OCI-LY7 (cell line): ENCODE results near the gene CAB39. TPM values are rescaled to one million over a fixed set of nuclear protein-coding genes. Genes with fewer than 3 reads are reported as not detected.

Experiments used
- BruUV-seq: library from RNA; stranded (reverse); fragments of 400-500 nt; replicated peaks from 2 replicates; lab custom pipeline; 2021; lab: Mats Ljungman, UMichigan
- CTCF ChIA-PET: fragments of 300-600 bp; sonication (Branson Sonifier 250); formaldehyde crosslinking; loops from one replicate; lab custom pipeline; 2022; ENCODE audit warnings: antibody characterized with exemption; ENCODE audit not compliant: unreplicated experiment; lab: Charles Lee
- POLR2A ChIA-PET: fragments of 300-600 bp; sonication (Branson Sonifier 250); formaldehyde crosslinking; loops from one replicate; lab custom pipeline; 2022; ENCODE audit warnings: antibody characterized with exemption; lab: Charles Lee
- DNase-seq: peaks from one replicate; pipeline ENCODE4 v3.0.0-alpha.2; 2015; ENCODE audit warnings: low spot score
- H2AFZ ChIP-seq: fragments of 200-600 bp; sonication (generic), shearing (Covaris generic); 2 replicates; pipeline ENCODE4 v1.6.1; 2014; ENCODE audit warnings: mild to moderate bottlenecking, antibody characterized with exemption, low read length, moderate library complexity
- H3K27ac ChIP-seq: fragments of 200-600 bp; sonication (generic); 2 replicates; pipeline ENCODE4 v1.5.1; 2014; ENCODE audit warnings: mixed run types, low read depth, mild to moderate bottlenecking, moderate library complexity, low read length, inconsistent platforms; ENCODE audit not compliant: poor library complexity, severe bottlenecking
- H3K36me3 ChIP-seq: fragments of 200-600 bp; sonication (generic); 2 replicates; pipeline ENCODE4 v1.6.1; 2014; ENCODE audit warnings: mild to moderate bottlenecking, antibody characterized with exemption, low read length, moderate library complexity, mixed read lengths; ENCODE audit not compliant: insufficient read depth
- H3K4me1 ChIP-seq: fragments of 200-600 bp; sonication (generic); 2 replicates; pipeline ENCODE4 v1.5.1; 2014; ENCODE audit warnings: mild to moderate bottlenecking, low read length; ENCODE audit not compliant: insufficient read depth, poor library complexity, severe bottlenecking
- H3K4me2 ChIP-seq: fragments of 200-600 bp; sonication (generic); 2 replicates; pipeline ENCODE4 v1.6.1; 2014; ENCODE audit warnings: mild to moderate bottlenecking, low read length
- H3K4me3 ChIP-seq: fragments of 200-600 bp; sonication (generic); 2 replicates; pipeline ENCODE4 v1.5.1; 2014; ENCODE audit warnings: mild to moderate bottlenecking, low read depth, low read length; ENCODE audit not compliant: poor library complexity, severe bottlenecking
- H3K79me2 ChIP-seq: fragments of 200-600 bp; sonication (generic); 2 replicates; pipeline ENCODE4 v1.6.1; 2016; ENCODE audit warnings: low read depth, mild to moderate bottlenecking, low read length, moderate library complexity, mixed read lengths; ENCODE audit not compliant: insufficient read depth
- H3K9me2 ChIP-seq: fragments of 200-600 bp; sonication (generic); 2 replicates; pipeline ENCODE4 v1.6.1; 2016; ENCODE audit warnings: mild to moderate bottlenecking, low read length, mixed read lengths; ENCODE audit not compliant: insufficient read depth
- H3K9me3 ChIP-seq: fragments of 200-600 bp; sonication (generic); 2 replicates; pipeline ENCODE4 v1.6.1; 2014; ENCODE audit warnings: mild to moderate bottlenecking, mixed run types, low read length, mixed read lengths
- H4K20me1 ChIP-seq: fragments of 200-600 bp; sonication (generic); 2 replicates; pipeline ENCODE4 v1.6.1; 2014; ENCODE audit warnings: mild to moderate bottlenecking, antibody characterized with exemption, low read length, moderate library complexity, mixed read lengths; ENCODE audit not compliant: insufficient read depth
- CTCF ChIP-seq: fragments of 200-600 bp; sonication (generic); conservative IDR thresholded peaks from 2 replicates; pipeline ENCODE4 v1.5.1; 2014; ENCODE audit warnings: mild to moderate bottlenecking, antibody characterized with exemption, low read length, moderate library complexity, mixed read lengths
- EZH2phosphoT487 ChIP-seq: fragments of 200-600 bp; sonication (generic); IDR thresholded peaks from 2 replicates; pipeline ENCODE4 v1.6.1; 2018; ENCODE audit warnings: low read depth, borderline replicate concordance, mild to moderate bottlenecking, mixed run types, antibody characterized with exemption, low read length, moderate library complexity, mixed read lengths
- intact Hi-C: fragments of 100-400 bp; cut with micrococcal nuclease; formaldehyde crosslinking; loops from one replicate; pipeline ENCODE4 v1.10.0; 2022; ENCODE audit not compliant: unreplicated experiment
- total RNA-seq, 2 experiments: library from RNA; depleted of rRNA in 1 of 2; stranded (reverse); fragments of >200 nt in 1 of 2; shearing (Covaris generic) in 1 of 2; gene quantifications; 2 replicates each; pipeline ENCODE4 v1.2.3, GENCODE V29; 2014 to 2022

The CAB39 gene
- total RNA-seq, 2 experiments from 2014 or later, result 39.3 to 53.4 TPM

GRCh38 chr2:230666885-230667712, 45.5 kb upstream of the CAB39 start:
- H3K4me2 ChIP-seq, result no peak overlapping the region

GRCh38 chr2:230668184-230668938, 44.3 kb upstream of the CAB39 start:
- TF ChIP-seq CTCF (0 out of 2 replicates have a peak, but pooled peaks have one; percentile 7), EZH2phosphoT487 (no peak)
- POLR2A ChIA-PET, result interaction anchor here (0.5 to 1.7 kb wide), 7 partner anchors 8 to 1026 kb away, joined by 3 to 10 read pairs (median 3); no protein-coding TSS in a partner anchor
- peak; percentile 37 for DNase-seq
- Histone ChIP-seq H3K27ac (no peak overlapping the region), H3K4me1 (peaks cover 25% of the 10 kb centered on the region), H3K4me3 (no peak overlapping the region), H3K9me3 (no peaks in the 10 kb centered on the region), H3K36me3 (no peaks in the 10 kb centered on the region), H2AFZ (peak overlapping the region; percentile 77), H4K20me1 (no peaks in the 10 kb centered on the region), H3K4me2 (peak overlapping the region; percentile 38), H3K79me2 (no peaks in the 10 kb centered on the region), H3K9me2 (no peaks in the 10 kb centered on the region)
- CTCF ChIA-PET, result interaction anchor here (0.6 kb wide), 1 partner anchor 129 kb away, joined by 3 read pairs; no protein-coding TSS in a partner anchor
- no TSS peak for BruUV-seq
- intact Hi-C loops, result loop anchor here (2.0 kb wide), 1 partner anchor 44 kb away; the partner anchor contains the start of gene CAB39

More at GRCh38 chr2:230666885-230667712, 45.5 kb upstream of the CAB39 start:
- H3K4me1 ChIP-seq, result peaks cover 25% of the 10 kb centered on the region
- H3K27ac ChIP-seq, result no peak overlapping the region
- no peak overlapping the region for H3K4me3 ChIP-seq
- no peaks in the 10 kb centered on the region for H3K36me3 ChIP-seq
- DNase-seq, result no peak
- H3K9me2 ChIP-seq, result no peaks in the 10 kb centered on the region
- H2AFZ ChIP-seq, result peak overlapping the region; percentile 2; the same call in 1 of the 2 replicates
- no peaks in the 10 kb centered on the region for H3K79me2 ChIP-seq
- no peaks in the 10 kb centered on the region for H4K20me1 ChIP-seq
- BruUV-seq, result no TSS peak
- TF ChIP-seq CTCF (no peak), EZH2phosphoT487 (no peak)
- intact Hi-C loops, result no loop called here
- H3K9me3 ChIP-seq, result no peaks in the 10 kb centered on the region
- ChIA-PET CTCF (no interaction called here), POLR2A (no interaction called here)
